Small intestine (tissue), 16 donors: ENCODE results near the gene CTPS1. TPM values are rescaled to one million over a fixed set of nuclear protein-coding genes. Genes with fewer than 3 reads are reported as not detected.

Source experiments
- DNase-seq, 2 donors: peaks; one replicate each; pipeline versions ENCODE4 v3.0.0 to v3.0.0-alpha.2; 2013
- FAIRE-seq: peaks from 2 replicates; lab custom pipeline; 2012; peaks lifted over from hg19 to GRCh38; lab: Jason Lieb, UNC
- H3K27ac ChIP-seq, 3 donors: one replicate each; pipeline ENCODE4 v1.5.1; 2013; ENCODE audit warnings: low read length in 2 of 3, mild to moderate bottlenecking in 2 of 3, control low read depth in 1 of 3, inconsistent platforms in 1 of 3, low read depth in 1 of 3, moderate library complexity in 1 of 3
- H3K27me3 ChIP-seq, 3 donors: one replicate each; pipeline ENCODE4 v1.6.1; 2013; ENCODE audit warnings: low read length in 3 of 3, inconsistent platforms in 1 of 3; ENCODE audit not compliant: control insufficient read depth in 3 of 3, insufficient read depth in 3 of 3
- H3K36me3 ChIP-seq, 3 donors: one replicate each; pipeline ENCODE4 v1.6.1; 2013; ENCODE audit warnings: low read length in 3 of 3, inconsistent platforms in 1 of 3, low read depth in 1 of 3, mild to moderate bottlenecking in 1 of 3, moderate library complexity in 1 of 3; ENCODE audit not compliant: control insufficient read depth in 3 of 3, insufficient read depth in 2 of 3
- H3K4me1 ChIP-seq, 3 donors: one replicate each; pipeline ENCODE4 v1.6.1; 2013; ENCODE audit warnings: low read length in 2 of 3, inconsistent platforms in 1 of 3, low read depth in 1 of 3, mild to moderate bottlenecking in 1 of 3, moderate library complexity in 1 of 3; ENCODE audit not compliant: control insufficient read depth in 3 of 3, insufficient read depth in 2 of 3
- H3K4me3 ChIP-seq, 3 donors: one replicate each; pipeline ENCODE4 v1.5.1; 2013; ENCODE audit warnings: low read length in 3 of 3, control low read depth in 1 of 3, inconsistent platforms in 1 of 3, low read depth in 1 of 3, mild to moderate bottlenecking in 1 of 3, moderate library complexity in 1 of 3
- H3K9me3 ChIP-seq, 2 donors: one replicate each; pipeline ENCODE4 v1.6.1; 2013; ENCODE audit warnings: low read depth in 1 of 2, low read length in 1 of 2; ENCODE audit not compliant: control insufficient read depth in 2 of 2, insufficient read depth in 1 of 2
- WGBS, 3 donors: extraction: QIAGEN DNeasy Blood & Tissue Kit; methylation state at CpG; one replicate each; pipeline ENCODE4 v1.1.7; 2013; 5-methylcytosine and 5-hydroxymethylcytosine counted together
- long read RNA-seq, 10 donors: transcript quantifications; one replicate each; lab custom pipeline, GENCODE V29; 2026
- polyA plus RNA-seq, 4 donors: library from polyadenylated mRNA; stranded (reverse) in 3 of 4; unstranded in 1 of 4; fragments of 200-250 nt in 3 of 4; fragments of 120-200 nt in 1 of 4; gene quantifications; one replicate each; pipeline versions ENCODE4 v1.2.1 to v1.2.3, GENCODE V29; 2013
- donor health status: healthy with polysubstance abuse.
- donor health status: control.
- donor health status: control.
- donor health status: Bipolar disorder and iron deficiency.
- donor health status: healthy.

CTPS1 gene, protein sequence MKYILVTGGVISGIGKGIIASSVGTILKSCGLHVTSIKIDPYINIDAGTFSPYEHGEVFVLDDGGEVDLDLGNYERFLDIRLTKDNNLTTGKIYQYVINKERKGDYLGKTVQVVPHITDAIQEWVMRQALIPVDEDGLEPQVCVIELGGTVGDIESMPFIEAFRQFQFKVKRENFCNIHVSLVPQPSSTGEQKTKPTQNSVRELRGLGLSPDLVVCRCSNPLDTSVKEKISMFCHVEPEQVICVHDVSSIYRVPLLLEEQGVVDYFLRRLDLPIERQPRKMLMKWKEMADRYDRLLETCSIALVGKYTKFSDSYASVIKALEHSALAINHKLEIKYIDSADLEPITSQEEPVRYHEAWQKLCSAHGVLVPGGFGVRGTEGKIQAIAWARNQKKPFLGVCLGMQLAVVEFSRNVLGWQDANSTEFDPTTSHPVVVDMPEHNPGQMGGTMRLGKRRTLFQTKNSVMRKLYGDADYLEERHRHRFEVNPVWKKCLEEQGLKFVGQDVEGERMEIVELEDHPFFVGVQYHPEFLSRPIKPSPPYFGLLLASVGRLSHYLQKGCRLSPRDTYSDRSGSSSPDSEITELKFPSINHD
- polyA plus RNA-seq: 10 to 100 TPM in 2 of 4 donors, 1 to 10 TPM in 2; 3.8 to 24.8 (median 11.0) TPM
- long read RNA-seq, donor 1: 0 reads
- long read RNA-seq, donor 2, full-length matches to known transcripts: 2 of 2 reads
- long read RNA-seq, donor 2, partial matches to known transcripts: 0 of 2 reads
- long read RNA-seq, donor 2, other reads (novel, unspliced or antisense): 0 of 2 reads
- long read RNA-seq, donor 3: 0 reads
- long read RNA-seq, donor 4: 0 reads
- long read RNA-seq, donor 5, partial matches to known transcripts: 7 of 7 reads
- long read RNA-seq, donor 5, other reads (novel, unspliced or antisense): 0 of 7 reads
- long read RNA-seq, donor 6, partial matches to known transcripts: 0 of 4 reads
- long read RNA-seq, donor 6, other reads (novel, unspliced or antisense): 0 of 4 reads
- long read RNA-seq, donor 7: 0 reads
- long read RNA-seq, donor 8: 0 reads
- long read RNA-seq, donor 9: 0 reads
- long read RNA-seq, donor 10, partial matches to known transcripts: 0 of 4 reads
- long read RNA-seq, donor 10, other reads (novel, unspliced or antisense): 0 of 4 reads

- Histone ChIP-seq H3K4me3 (peak within 1 kb of the TSS; percentile 77 to 84 (median 79)), H3K4me1 (peaks cover 0 to 27% (median 4%) of the 10 kb centered on the region in 3 donors)
- no peak for FAIRE-seq
Observed at GRCh38 chr1:40979241-40980067, at the start of gene CTPS1. Gene CTPS1 (plus strand): TSS chr1:40979696. CDS start chr1:40983291, 3,595 bp downstream.

GRCh38 chr1:40930174-40930964 is 49.1 kb upstream of the CTPS1 start:
- H3K36me3 ChIP-seq: no peaks in the 10 kb centered on the region
- H3K4me3 ChIP-seq: no peak overlapping the region
- H3K27me3 ChIP-seq: no peaks in the 10 kb centered on the region
- no peaks in the 10 kb centered on the region for H3K4me1 ChIP-seq
- no peak overlapping the region for H3K27ac ChIP-seq
- FAIRE-seq (no peak), DNase-seq (no peak)
- no peaks in the 10 kb centered on the region for H3K9me3 ChIP-seq
- 56 to 82% (median 57%) methylated on average over 8 of the region's 8 CpGs for WGBS, 3 donors

More at GRCh38 chr1:40979241-40980067, at the start of gene CTPS1:
- WGBS, 3 donors: 0 to 1% (median 1%) methylated on average over 64 to 96 of the region's 96 CpGs
- Histone ChIP-seq H3K27me3 (no peaks in the 10 kb centered on the region), H3K9me3 (no peaks in the 10 kb centered on the region), H3K27ac (peak within 1 kb of the TSS; percentile 72 to 91 (median 91)), H3K36me3 (peaks cover 0 to 4% (median 0%) of the 10 kb centered on the region in 3 donors)
- DNase-seq: peak; percentile 93 to 97

DNA sequence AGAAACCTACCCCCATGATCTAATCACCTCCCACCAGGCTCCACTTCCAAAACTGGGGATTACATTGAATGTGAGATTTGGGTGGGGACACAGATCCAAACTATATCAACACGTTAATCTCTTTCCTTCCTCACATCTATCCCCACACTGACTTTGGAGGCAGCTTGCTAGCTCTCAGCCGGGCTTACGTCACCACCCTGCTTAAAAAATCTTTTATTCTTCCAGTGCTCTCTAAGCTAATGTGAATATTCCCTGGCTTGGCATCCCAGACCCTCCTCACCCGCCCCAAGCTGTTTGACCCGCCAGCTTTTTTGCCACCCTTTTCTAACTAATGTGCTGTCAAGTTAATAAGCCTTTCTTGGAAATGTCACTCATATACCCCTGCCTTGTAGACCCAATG is 47.9 kb upstream of the CTPS1 start:
- Histone ChIP-seq H3K9me3 (peaks cover 0 to 2% of the 10 kb centered on the region in 2 donors), H3K4me3 (no peak overlapping the region), H3K27me3 (no peaks in the 10 kb centered on the region), H3K4me1 (no peaks in the 10 kb centered on the region), H3K27ac (no peak overlapping the region), H3K36me3 (no peaks in the 10 kb centered on the region)
- 81 to 89% (median 88%) methylated on average over 5 of the region's 5 CpGs for WGBS, 3 donors
- DNase-seq (no peak), FAIRE-seq (no peak)

- DNase-seq (no peak), FAIRE-seq (no peak)
- no peaks in the 10 kb centered on the region for H3K27me3 ChIP-seq
- no peak overlapping the region for H3K4me3 ChIP-seq
- H3K27ac ChIP-seq: no peak overlapping the region
- H3K9me3 ChIP-seq: peaks cover 0 to 2% of the 10 kb centered on the region in 2 donors
- H3K4me1 ChIP-seq: no peaks in the 10 kb centered on the region
- WGBS, 3 donors: 40 to 52% (median 43%) methylated on average over 4 of the region's 4 CpGs
- no peaks in the 10 kb centered on the region for H3K36me3 ChIP-seq
Observed at GRCh38 chr1:40932006-40932405, 47.5 kb upstream of the CTPS1 start.

- H3K36me3 ChIP-seq: no peaks in the 10 kb centered on the region
- H3K4me3 ChIP-seq: no peak overlapping the region
- WGBS, 3 donors: 79 to 80% (median 79%) methylated on average over 5 of the region's 5 CpGs
- FAIRE-seq (no peak), DNase-seq (no peak)
- no peaks in the 10 kb centered on the region for H3K27me3 ChIP-seq
- peaks cover 0 to 2% of the 10 kb centered on the region in 2 donors for H3K9me3 ChIP-seq
- H3K4me1 ChIP-seq: peaks cover 0 to 6% (median 3%) of the 10 kb centered on the region in 3 donors
- no peak overlapping the region for H3K27ac ChIP-seq
Observed at GRCh38 chr1:40936931-40937339, 42.6 kb upstream of the CTPS1 start.

GRCh38 chr1:40938393-40938792 is 41.1 kb upstream of the CTPS1 start:
- Histone ChIP-seq H3K27ac (no peak overlapping the region), H3K9me3 (peaks cover 0 to 2% of the 10 kb centered on the region in 2 donors), H3K27me3 (no peaks in the 10 kb centered on the region), H3K36me3 (no peaks in the 10 kb centered on the region), H3K4me3 (no peak overlapping the region), H3K4me1 (peaks cover 0 to 6% (median 3%) of the 10 kb centered on the region in 3 donors)
- FAIRE-seq (no peak), DNase-seq (no peak)
- 95 to 96% (median 96%) methylated on average over 6 of the region's 6 CpGs for WGBS, 3 donors
